ENCODE results near the gene PRR19. TPM values are rescaled to one million over a fixed set of nuclear protein-coding genes. Genes with fewer than 3 reads are reported as not detected.

The PRR19 gene
- total and polyA plus RNA-seq, 3 donors from 2014 or later: 16.8 to 37.4 (median 18.3) TPM

DNA sequence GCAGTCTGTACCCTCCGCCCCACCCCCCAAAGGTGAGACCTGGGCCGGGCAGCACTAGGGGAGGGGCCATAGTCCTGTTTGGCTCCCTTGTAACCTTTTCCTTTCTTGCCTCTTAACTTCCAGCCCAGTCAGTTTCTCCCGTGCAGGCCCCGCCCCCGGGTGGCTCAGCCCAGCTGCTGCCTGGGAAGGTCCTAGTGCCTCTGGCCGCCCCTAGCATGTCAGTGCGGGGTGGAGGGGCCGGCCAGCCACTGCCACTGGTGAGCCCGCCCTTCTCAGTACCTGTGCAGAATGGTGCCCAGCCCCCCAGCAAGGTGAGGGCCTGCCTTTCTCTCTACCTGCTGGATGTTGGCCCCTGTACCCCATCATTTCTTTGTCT, 10.5 kb upstream of the PRR19 start:
- intact Hi-C loops (cut with DNase I; ENCODE audit: low total_unique reads): loop anchor here (5.0 kb wide), 1 partner anchor 44 kb away; no protein-coding TSS in a partner anchor

DNA sequence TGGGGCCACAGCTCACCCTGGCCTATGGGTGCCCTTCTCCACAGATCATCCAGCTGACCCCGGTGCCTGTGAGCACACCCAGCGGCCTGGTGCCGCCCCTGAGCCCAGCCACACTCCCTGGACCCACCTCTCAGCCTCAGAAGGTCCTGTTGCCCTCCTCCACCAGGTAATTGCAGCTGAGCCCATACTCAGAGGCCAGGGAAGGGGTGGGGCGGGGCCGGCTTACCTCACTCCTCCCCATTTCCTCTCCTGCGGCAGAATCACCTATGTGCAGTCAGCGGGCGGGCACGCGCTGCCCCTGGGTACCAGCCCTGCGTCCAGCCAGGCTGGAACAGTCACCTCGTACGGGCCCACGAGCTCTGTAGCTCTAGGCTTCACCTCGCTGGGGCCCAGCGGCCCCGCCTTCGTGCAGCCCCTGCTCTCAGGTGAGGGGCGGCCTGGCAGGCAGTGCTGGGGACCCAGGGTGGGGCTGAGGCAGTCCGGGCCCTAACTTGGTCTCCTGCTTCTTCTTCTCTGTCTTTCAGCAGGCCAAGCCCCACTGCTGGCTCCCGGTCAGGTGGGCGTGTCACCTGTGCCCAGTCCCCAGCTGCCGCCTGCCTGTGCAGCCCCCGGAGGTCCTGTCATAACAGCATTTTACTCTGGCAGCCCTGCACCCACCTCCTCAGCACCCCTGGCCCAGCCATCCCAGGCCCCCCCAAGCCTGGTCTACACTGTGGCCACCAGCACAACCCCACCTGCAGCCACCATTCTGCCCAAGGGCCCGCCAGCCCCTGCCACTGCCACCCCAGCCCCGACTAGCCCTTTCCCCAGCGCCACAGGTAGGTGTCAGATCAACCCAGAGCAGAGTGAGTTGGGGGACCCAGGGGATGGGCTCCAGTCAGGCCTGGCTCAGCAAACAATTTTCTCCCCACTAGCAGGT, 9.6 kb upstream of the PRR19 start:
- intact Hi-C loops (cut with DNase I; ENCODE audit: low total_unique reads): loop anchor here (5.0 kb wide), 1 partner anchor 45 kb away; no protein-coding TSS in a partner anchor

More for the DNA sequence above, 10.5 kb upstream of the PRR19 start:
- Histone ChIP-seq H3K36me3 (ENCODE audit: low read depth, missing control alignments) (no peaks in the 10 kb centered on the region), H3K9me3 (no peaks in the 10 kb centered on the region), H3K27me3 (no peaks in the 10 kb centered on the region), H3K4me1 (peaks cover 6% of the 10 kb centered on the region), H3K27ac (no peak overlapping the region), H3K4me3 (no peak overlapping the region)
- DNase-seq: no peak
- WGBS, 2 donors: 62 to 78% methylated on average over 9 of the region's 9 CpGs
- TF ChIP-seq POLR2A (IDR thresholded peaks at IDR 0.05): no peak
- TF ChIP-seq, protein P1, sequence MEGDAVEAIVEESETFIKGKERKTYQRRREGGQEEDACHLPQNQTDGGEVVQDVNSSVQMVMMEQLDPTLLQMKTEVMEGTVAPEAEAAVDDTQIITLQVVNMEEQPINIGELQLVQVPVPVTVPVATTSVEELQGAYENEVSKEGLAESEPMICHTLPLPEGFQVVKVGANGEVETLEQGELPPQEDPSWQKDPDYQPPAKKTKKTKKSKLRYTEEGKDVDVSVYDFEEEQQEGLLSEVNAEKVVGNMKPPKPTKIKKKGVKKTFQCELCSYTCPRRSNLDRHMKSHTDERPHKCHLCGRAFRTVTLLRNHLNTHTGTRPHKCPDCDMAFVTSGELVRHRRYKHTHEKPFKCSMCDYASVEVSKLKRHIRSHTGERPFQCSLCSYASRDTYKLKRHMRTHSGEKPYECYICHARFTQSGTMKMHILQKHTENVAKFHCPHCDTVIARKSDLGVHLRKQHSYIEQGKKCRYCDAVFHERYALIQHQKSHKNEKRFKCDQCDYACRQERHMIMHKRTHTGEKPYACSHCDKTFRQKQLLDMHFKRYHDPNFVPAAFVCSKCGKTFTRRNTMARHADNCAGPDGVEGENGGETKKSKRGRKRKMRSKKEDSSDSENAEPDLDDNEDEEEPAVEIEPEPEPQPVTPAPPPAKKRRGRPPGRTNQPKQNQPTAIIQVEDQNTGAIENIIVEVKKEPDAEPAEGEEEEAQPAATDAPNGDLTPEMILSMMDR (IDR thresholded peaks at IDR 0.05): no peak

DNA sequence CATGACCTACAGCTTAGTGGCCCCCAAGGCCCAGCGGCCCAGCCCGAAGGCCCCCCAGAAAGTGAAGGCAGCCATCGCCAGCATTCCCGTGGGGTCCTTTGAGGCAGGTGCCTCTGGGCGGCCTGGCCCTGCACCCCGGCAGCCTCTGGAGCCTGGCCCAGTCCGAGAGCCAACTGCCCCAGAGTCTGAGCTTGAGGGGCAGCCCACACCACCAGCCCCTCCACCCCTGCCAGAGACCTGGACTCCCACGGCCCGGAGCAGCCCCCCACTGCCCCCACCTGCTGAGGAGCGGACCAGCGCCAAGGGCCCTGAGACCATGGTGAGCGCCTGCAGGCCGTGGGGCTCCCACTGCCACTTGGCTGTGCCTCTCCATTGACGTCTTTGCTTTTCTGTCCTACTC, 9.0 kb upstream of the PRR19 start:
- Histone ChIP-seq H3K4me3 (no peak overlapping the region), H3K4me1 (no peaks in the 10 kb centered on the region), H3K36me3 (ENCODE audit: low read depth, missing control alignments) (no peaks in the 10 kb centered on the region), H3K9me3 (no peaks in the 10 kb centered on the region), H3K27me3 (no peaks in the 10 kb centered on the region), H3K27ac (no peak overlapping the region)
- intact Hi-C loops (cut with DNase I; ENCODE audit: low total_unique reads): loop anchor here (5.0 kb wide), 1 partner anchor 46 kb away; no protein-coding TSS in a partner anchor
- 80 to 86% methylated on average over 7 to 13 of the region's 14 CpGs for WGBS, 2 donors
- no peak for DNase-seq
- no peak for TF ChIP-seq POLR2A (IDR thresholded peaks at IDR 0.05)
- TF ChIP-seq, protein P1 (IDR thresholded peaks at IDR 0.05): no peak

More for the DNA sequence above, 9.6 kb upstream of the PRR19 start:
- H3K9me3 ChIP-seq: no peaks in the 10 kb centered on the region
- no peak overlapping the region for H3K4me3 ChIP-seq
- DNase-seq: no peak
- H3K27me3 ChIP-seq: no peaks in the 10 kb centered on the region
- TF ChIP-seq, protein P1 (IDR thresholded peaks at IDR 0.05): no peak
- no peak for TF ChIP-seq POLR2A (IDR thresholded peaks at IDR 0.05)
- 88 to 92% methylated on average over 9 to 27 of the region's 27 CpGs for WGBS, 2 donors
- no peaks in the 10 kb centered on the region for H3K36me3 ChIP-seq (ENCODE audit: low read depth, missing control alignments)
- no peak overlapping the region for H3K27ac ChIP-seq
- H3K4me1 ChIP-seq: no peaks in the 10 kb centered on the region

DNA sequence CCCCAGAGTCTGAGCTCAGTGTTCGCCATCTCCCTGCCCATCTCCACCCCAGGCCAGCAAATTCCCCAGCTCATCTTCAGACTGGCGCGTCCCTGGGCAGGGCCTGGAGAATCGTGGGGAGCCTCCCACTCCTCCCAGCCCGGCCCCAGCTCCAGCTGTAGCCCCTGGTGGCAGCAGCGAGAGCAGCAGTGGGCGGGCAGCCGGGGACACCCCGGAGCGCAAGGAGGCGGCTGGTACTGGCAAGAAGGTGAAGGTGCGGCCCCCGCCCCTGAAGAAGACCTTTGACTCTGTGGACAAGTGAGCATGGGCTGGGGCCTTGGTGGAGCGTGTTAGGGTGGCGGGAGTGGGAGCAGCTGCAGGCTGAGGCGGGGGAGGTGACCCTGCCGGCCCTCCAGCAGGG, 8.4 kb upstream of the PRR19 start:
- Histone ChIP-seq H3K9me3 (no peaks in the 10 kb centered on the region), H3K27me3 (no peaks in the 10 kb centered on the region), H3K4me3 (no peak overlapping the region), H3K36me3 (ENCODE audit: low read depth, missing control alignments) (no peaks in the 10 kb centered on the region), H3K27ac (no peak overlapping the region), H3K4me1 (no peaks in the 10 kb centered on the region)
- no peak for DNase-seq
- WGBS, 2 donors: 76 to 89% methylated on average over 13 to 17 of the region's 17 CpGs
- TF ChIP-seq, protein P1 (IDR thresholded peaks at IDR 0.05): no peak
- no peak for TF ChIP-seq POLR2A (IDR thresholded peaks at IDR 0.05)
- intact Hi-C loops (cut with DNase I; ENCODE audit: low total_unique reads): loop anchor here (5.0 kb wide), 1 partner anchor 46 kb away; no protein-coding TSS in a partner anchor

Data from testis (tissue), 3 donors.